Myocyte (in vitro differentiated cells): ENCODE measurements around the gene KLHL10. TPM values are rescaled to one million over a fixed set of nuclear protein-coding genes. Genes with fewer than 3 reads are reported as not detected.
"Not testable (repeated sequence)": the region's sequence is repeated elsewhere in the genome, so short reads cannot be mapped to it uniquely, and the experiment has no call there.

ENCODE experiments used
- DNase-seq: peaks from one replicate; pipeline ENCODE4 v3.0.0-alpha.2; 2012; ENCODE audit warnings: low read depth
- total RNA-seq: library from RNA; depleted of rRNA; stranded (reverse); fragments of >200 nt; gene quantifications from 2 replicates; pipeline ENCODE4 v1.2.3, GENCODE V29; 2014

KLHL10 gene
- total RNA-seq, 1 donor from 2014 or later: 1.3 TPM

GRCh38 chr17:41849251-41849990 is 11.8 kb downstream of the KLHL10 start:
- DNase-seq: no peak

- not testable (repeated sequence) for DNase-seq
These were observed 13.8 kb downstream of the KLHL10 start for GRCh38 chr17:41851382-41851781.

GRCh38 chr17:41860254-41860931 is 22.8 kb downstream of the KLHL10 start:
- no peak for DNase-seq

GRCh38 chr17:41863074-41863848 is 25.6 kb downstream of the KLHL10 start:
- no peak for DNase-seq

GRCh38 chr17:41864498-41864835 is 26.8 kb downstream of the KLHL10 start:
- no peak for DNase-seq

- DNase-seq: peak; percentile 92
These were observed 27.4 kb downstream of the KLHL10 start, which contains the start of gene KLHL11 for GRCh38 chr17:41864836-41865595. Gene KLHL11, minus strand, starts transcription at chr17:41865423. Its CDS starts 53 bp downstream, at chr17:41865370.

GRCh38 chr17:41865596-41865893 is 27.9 kb downstream of the KLHL10 start:
- no peak for DNase-seq

- no peak for DNase-seq
These were observed 30.9 kb downstream of the KLHL10 start for GRCh38 chr17:41868568-41868967.

GRCh38 chr17:41869426-41869825 is 31.8 kb downstream of the KLHL10 start:
- DNase-seq: no peak

GRCh38 chr17:41870097-41870496 is 32.5 kb downstream of the KLHL10 start:
- DNase-seq: no peak

- peak; percentile 43 for DNase-seq
These were observed 33.0 kb downstream of the KLHL10 start for GRCh38 chr17:41870627-41871026.

GRCh38 chr17:41871789-41872188 is 34.2 kb downstream of the KLHL10 start:
- no peak for DNase-seq

- no peak for DNase-seq
These were observed 36.1 kb downstream of the KLHL10 start for GRCh38 chr17:41873559-41874292.

- not testable (repeated sequence) for DNase-seq
These were observed 36.7 kb downstream of the KLHL10 start for GRCh38 chr17:41874293-41874670.

- no peak for DNase-seq
These were observed 42.5 kb downstream of the KLHL10 start for GRCh38 chr17:41880130-41880529.

- DNase-seq: no peak
These were observed 45.1 kb downstream of the KLHL10 start for GRCh38 chr17:41882756-41883155.

- no peak for DNase-seq
These were observed 48.1 kb downstream of the KLHL10 start for GRCh38 chr17:41885733-41886132.

- DNase-seq: no peak
These were observed 50.8 kb downstream of the KLHL10 start for GRCh38 chr17:41888332-41888965.

GRCh38 chr17:41891135-41892020 is 53.8 kb downstream of the KLHL10 start:
- no peak for DNase-seq
